AG04449 (cell line): Measurements from ENCODE around the gene ZNF619.
A peak's percentile ranks its signal among the peaks of the same experiment; 100 is the strongest.

Experiments
- CTCF ChIA-PET: fragments of 350-600 bp; formaldehyde crosslinking; extraction: SDS; loops from one replicate; lab custom pipeline; 2021; ENCODE audit warnings: antibody characterized with exemption; lab: Yijun Ruan, JAX
- POLR2A ChIA-PET: fragments of 400-600, 350-600 bp; formaldehyde crosslinking; extraction: SDS; loops from one replicate; lab custom pipeline; 2020; ENCODE audit warnings: antibody characterized with exemption, inconsistent platforms; lab: Yijun Ruan, JAX
- DNase-seq: peaks from one replicate; pipeline ENCODE4 v3.0.0-alpha.2; 2010; ENCODE audit warnings: low read depth, low spot score
- H3K4me3 ChIP-seq: 2 replicates; pipeline ENCODE4 v1.5.1; 2011; ENCODE audit warnings: low read depth, mild to moderate bottlenecking, control low read depth, low read length
- TF ChIP-seq, protein P1 (sequence below): IDR thresholded peaks from one replicate; pipeline ENCODE4 v1.5.1; 2011; ENCODE audit warnings: mild to moderate bottlenecking, moderate library complexity, low read length, control low read depth, inconsistent platforms; ENCODE audit not compliant: insufficient read depth; ENCODE audit errors: missing control alignments

The ZNF619 gene

DNA sequence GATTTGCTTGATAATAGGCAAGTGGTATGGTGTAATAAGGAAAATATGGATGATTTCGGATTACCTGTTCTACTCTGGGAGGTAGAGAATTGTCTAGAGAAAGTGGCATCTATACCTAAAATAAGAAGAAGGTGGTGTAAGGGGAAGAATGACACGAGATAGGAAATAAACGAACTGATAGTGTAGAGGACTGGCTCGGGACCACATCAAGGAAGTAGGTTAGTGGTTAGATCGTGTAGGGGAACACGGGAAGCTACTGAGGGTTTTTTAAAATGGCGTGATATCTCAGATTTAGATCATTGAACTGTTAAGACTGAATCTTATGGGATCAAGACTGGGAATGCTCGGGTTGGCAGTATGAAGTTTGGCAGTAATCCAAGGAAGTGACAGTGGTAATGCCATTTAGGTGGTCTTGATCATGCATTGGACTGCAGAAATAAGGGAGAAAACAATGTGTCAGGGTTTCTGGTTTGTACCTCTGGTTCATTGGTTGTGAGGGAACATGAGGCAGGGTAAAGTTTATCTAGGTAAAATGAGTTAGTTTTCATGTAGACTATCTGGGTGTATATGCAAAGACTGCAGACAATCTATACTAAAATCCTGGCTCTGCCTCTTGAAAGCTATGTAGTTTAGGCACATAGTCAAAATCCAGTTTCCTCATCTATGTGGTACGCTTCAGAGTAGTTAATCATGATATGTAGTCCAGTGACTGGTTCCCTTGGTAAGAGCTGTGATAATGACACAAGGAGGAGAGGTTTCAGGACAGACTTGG lies 12.4 kb upstream of the ZNF619 start:
- no peak overlapping the region for H3K4me3 ChIP-seq
- TF ChIP-seq, protein P1, sequence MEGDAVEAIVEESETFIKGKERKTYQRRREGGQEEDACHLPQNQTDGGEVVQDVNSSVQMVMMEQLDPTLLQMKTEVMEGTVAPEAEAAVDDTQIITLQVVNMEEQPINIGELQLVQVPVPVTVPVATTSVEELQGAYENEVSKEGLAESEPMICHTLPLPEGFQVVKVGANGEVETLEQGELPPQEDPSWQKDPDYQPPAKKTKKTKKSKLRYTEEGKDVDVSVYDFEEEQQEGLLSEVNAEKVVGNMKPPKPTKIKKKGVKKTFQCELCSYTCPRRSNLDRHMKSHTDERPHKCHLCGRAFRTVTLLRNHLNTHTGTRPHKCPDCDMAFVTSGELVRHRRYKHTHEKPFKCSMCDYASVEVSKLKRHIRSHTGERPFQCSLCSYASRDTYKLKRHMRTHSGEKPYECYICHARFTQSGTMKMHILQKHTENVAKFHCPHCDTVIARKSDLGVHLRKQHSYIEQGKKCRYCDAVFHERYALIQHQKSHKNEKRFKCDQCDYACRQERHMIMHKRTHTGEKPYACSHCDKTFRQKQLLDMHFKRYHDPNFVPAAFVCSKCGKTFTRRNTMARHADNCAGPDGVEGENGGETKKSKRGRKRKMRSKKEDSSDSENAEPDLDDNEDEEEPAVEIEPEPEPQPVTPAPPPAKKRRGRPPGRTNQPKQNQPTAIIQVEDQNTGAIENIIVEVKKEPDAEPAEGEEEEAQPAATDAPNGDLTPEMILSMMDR: no peak
- POLR2A ChIA-PET: interaction anchor here (1.5 kb wide), 1 partner anchor 8 kb away, joined by 4 read pairs; the partner anchor contains the start of gene RPL14
- CTCF ChIA-PET: no interaction called here
- DNase-seq: no peak

DNA sequence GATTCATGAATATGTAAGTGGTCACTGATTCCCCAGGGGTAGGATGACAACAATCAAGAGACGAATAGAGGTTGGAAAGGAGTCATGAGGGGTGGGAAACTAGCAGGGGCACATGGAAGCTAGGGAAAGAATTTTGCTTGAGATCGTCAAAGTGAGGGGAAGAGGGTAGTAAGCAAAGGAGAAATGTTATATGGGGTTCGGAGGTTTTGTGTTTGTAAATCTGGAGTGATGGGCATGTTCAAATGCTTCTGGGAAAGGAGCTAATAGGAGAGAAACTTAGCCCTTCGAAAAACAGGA lies 11.9 kb upstream of the ZNF619 start:
- POLR2A ChIA-PET: interaction anchor here (1.0 to 1.5 kb wide), 2 partner anchors 7 to 8 kb away, joined by 3 to 4 read pairs; partner anchors contain the start of gene RPL14
- no peak overlapping the region for H3K4me3 ChIP-seq
- DNase-seq: no peak
- CTCF ChIA-PET: interaction anchor here (0.5 kb wide), 1 partner anchor 945 kb away, joined by 3 read pairs; no protein-coding TSS in a partner anchor
- TF ChIP-seq, protein P1: no peak

DNA sequence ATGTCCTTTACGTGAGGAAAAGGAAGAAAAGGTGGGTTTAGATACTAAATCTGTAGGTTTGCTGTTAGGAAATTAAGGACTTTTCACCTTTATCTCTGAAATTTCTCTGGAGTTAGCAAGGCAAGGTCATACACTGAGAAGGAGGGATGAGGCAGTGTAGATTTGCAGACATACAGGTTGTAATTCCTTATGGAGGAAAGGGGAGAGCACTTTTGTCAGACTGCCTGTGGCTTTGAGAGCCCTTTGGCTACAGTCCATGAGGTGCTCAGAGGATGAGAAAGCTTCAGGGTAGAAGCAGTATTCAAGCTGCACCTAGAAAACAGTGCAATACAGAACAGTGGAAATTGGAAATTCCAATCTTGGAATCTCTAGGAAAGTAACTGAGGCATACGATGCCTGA lies 11.5 kb upstream of the ZNF619 start:
- TF ChIP-seq, protein P1: no peak
- DNase-seq: no peak
- no peak overlapping the region for H3K4me3 ChIP-seq
- ChIA-PET POLR2A (interaction anchor here (1.0 to 1.5 kb wide), 2 partner anchors 8 to 9 kb away, joined by 3 to 4 read pairs; partner anchors contain the start of gene RPL14), CTCF (interaction anchor here (0.5 to 0.6 kb wide), 2 partner anchors 56 to 945 kb away, joined by 3 read pairs; no protein-coding TSS in a partner anchor)

DNA sequence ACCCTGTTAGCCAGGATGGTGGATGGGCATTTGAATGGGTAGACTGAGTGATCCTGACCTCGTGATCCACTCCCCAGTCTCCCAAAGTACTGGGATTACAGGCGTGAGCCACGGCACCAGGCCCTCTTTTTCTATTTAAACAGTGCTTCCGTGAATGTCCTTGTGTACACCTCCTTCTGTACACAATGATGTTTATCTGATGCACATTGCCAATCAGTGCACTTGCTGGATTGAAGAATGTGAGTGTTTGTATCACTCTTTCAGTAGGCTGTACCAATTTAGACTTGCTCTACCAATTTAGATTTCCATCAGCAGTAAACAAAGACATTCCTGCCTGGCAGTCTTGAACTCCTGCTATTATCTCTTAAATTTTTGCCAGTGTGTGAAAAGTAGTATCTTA lies 8.9 kb upstream of the ZNF619 start:
- POLR2A ChIA-PET: no interaction called here
- CTCF ChIA-PET: no interaction called here
- no peak for DNase-seq
- no peak overlapping the region for H3K4me3 ChIP-seq
- TF ChIP-seq, protein P1: no peak

DNA sequence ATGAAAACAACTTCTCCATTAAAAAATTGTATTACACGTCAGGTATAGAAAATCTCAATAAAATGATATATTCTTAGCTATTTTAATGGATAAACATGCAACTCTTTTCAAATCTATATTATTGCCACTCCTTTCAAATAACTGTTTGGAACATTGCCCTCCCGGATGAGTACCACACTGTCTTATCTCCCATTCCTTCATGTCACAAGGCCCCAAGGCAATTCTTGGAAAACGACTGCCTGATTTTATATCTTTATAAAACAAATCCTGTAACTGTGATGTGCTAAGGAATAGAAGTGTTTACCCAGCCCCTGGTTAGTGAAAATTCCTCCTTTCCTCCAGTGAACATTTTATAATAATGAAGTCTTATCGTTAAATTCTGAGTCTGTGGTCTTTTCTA lies 6.2 kb upstream of the ZNF619 start:
- POLR2A ChIA-PET: interaction anchor here (1.9 kb wide), 1 partner anchor 13 kb away, joined by 4 read pairs; the partner anchor contains the start of gene RPL14
- no peak overlapping the region for H3K4me3 ChIP-seq
- DNase-seq: no peak
- TF ChIP-seq, protein P1: no peak
- CTCF ChIA-PET: no interaction called here

DNA sequence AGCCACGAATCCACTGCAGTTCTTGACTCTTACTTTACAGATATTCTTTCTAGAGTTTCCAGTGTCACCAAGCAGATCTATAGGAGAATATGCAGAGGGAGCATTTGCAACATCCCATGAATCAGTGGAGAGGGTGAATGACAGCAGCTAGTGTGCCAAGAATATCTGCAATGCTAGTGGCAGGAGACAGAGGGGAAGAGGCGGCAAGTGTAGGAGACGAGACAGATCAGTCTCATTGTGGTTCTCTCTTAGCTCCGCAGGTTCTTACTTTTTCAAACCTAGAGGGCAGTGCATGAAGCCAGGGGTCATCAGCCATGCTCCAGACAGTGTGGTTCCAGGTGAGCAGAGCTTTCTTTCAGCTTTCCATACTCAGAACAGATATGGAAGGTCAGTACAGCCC lies 744 bp downstream of the ZNF619 start:
- ChIA-PET POLR2A (interaction anchor here (0.7 to 1.6 kb wide), 4 partner anchors 16 to 47 kb away, joined by 3 to 5 read pairs (median 4); partner anchors contain the start of genes RPL14 and ZNF621), CTCF (interaction anchor here (0.7 kb wide), 1 partner anchor 149 kb away, joined by 3 read pairs; no protein-coding TSS in a partner anchor)
- TF ChIP-seq, protein P1: no peak
- DNase-seq: no peak
- H3K4me3 ChIP-seq: peak overlapping the region; percentile 82
